Head of caudate nucleus (tissue), 42 donors: ENCODE results near the gene PIGH.
"Not testable (repeated sequence)": the region's sequence is repeated elsewhere in the genome, so short reads cannot be mapped to it uniquely, and the experiment has no call there.

ENCODE experiments used
- DNase-seq, 42 donors: peaks; one replicate each; pipeline versions ENCODE4 v3.0.0 to v3.0.0-alpha.2; 2020 to 2021; ENCODE audit warnings: mixed read lengths in 7 of 42
- intact Hi-C: fragments of 100-400 bp; cut with DNase I; formaldehyde crosslinking; loops from one replicate; pipeline ENCODE4 v1.15.0; 2022

Gene PIGH

DNA sequence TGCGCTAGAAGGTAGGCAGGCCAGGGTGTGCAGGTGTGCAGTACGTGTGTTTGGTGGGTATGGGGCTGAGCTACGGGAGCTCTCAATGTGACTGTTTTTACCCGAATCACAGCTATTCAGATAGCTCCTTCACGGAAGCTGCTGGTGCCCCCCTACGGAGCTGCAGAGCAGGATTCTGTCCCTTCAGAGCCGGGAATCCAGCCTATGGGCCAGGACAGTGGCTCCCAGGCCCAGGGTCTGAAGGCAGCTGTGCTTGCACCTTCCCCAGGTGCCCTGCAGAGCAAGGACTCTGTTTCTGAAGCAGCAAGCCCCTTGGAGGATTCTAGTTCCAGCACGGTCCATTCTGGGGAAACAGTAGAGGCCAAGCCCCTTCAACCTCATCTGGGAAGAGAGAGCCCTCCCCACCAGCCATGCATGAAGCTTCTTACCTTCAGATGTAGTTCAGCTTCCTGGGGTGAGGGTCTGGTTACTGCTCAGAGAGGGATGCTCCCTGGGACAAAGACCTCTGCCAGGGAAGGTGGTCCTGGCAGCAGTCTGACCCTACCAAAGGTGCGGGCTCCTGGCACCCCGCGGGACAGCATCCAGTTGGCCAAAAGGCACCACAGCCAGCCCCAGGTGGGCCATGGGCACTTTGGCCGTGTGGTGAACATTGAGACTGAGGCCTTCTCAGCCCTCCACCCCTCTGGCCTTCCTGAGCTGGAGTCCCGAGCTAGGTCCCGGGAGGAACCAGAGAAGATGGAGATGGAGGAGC is 37.9 kb downstream of the PIGH start:
- intact Hi-C loops, result no loop called here
- DNase-seq, result peak in 2 of 42 donors; percentile 4 to 23

DNA sequence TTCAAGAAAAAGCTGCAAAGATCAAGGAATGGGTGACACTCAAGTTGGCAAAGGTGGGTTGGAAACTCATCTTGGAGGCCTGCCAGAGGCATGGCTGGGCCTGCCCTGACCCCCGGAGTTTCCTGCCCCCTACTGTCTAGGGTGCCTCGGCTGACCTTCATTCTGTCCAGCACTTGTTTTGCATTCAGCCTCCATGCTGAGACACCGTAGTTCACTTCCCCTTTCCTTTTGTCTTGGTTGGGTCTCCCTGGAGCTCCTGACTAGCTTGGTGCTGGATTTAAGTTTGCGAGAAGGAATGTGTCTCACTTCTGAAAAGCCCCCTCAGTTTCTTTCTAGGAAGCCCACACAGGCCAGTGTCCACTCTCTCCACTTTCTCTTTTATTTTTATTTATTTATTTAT is 40.4 kb downstream of the PIGH start:
- intact Hi-C loops, result no loop called here
- DNase-seq, result peak in 2 of 42 donors; percentile 11 to 28

DNA sequence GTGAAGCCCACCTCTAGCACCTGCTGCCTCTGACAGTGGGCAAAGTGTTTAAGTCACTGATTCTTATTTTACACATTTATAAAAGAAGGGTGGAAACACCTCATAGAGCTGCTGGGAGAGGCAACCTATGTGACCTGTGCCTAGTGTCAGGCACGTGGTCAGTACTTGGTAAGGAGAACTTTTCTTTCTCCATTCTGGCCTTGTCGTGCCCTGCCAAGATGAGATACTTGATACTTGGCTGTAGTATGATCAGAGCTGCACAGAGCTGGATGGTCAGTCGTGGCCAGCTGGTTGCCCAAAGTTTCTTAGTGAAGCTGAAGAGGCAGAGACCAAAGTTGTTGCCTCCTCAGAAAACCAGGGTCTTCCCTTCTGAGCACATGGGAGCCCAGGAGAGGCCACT is 42.4 kb downstream of the PIGH start:
- intact Hi-C loops, result no loop called here
- peak in 1 of 42 donors; percentile 6 for DNase-seq

DNA sequence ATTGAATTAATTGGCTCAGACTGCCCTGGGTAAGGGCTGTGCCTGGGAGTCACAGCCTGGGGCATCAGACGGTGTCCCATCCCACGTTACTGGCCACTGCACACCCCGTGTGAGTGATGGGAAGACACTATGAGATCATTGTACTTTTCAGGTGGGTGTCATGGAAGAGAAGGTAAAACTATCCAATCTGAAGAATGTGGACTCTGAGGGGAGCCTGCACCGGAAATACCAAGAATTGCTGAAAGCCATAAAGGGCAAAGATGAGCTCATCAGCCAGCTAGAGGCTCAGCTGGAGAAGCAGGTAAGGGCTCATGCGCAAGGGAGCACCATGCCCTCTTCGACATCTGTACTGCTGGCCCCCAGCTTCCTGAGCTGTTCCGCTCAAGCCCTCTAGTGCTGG is 43.0 kb downstream of the PIGH start:
- intact Hi-C loops, result no loop called here
- peak in 1 of 42 donors; percentile 5 for DNase-seq

DNA sequence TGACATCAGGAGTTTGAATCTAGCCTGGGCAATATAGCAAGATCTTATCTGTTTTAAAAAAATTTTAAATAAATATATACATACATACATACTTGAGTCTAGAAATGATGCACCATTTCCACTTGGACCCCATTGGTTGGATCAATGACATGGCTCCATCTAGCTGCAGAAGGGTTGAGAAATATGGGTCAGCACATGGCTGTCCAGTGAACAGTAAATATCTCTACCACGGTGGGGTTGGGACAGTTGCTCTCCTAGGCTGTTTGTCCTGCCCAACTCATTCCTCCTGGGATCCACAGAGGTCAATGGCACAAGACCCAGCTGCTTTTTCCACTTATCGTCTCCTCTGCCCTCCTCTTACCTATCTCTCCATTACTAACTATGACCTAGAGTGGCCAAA is 43.4 kb downstream of the PIGH start:
- intact Hi-C loops, result no loop called here
- peak in 1 of 42 donors; percentile 8 for DNase-seq

DNA sequence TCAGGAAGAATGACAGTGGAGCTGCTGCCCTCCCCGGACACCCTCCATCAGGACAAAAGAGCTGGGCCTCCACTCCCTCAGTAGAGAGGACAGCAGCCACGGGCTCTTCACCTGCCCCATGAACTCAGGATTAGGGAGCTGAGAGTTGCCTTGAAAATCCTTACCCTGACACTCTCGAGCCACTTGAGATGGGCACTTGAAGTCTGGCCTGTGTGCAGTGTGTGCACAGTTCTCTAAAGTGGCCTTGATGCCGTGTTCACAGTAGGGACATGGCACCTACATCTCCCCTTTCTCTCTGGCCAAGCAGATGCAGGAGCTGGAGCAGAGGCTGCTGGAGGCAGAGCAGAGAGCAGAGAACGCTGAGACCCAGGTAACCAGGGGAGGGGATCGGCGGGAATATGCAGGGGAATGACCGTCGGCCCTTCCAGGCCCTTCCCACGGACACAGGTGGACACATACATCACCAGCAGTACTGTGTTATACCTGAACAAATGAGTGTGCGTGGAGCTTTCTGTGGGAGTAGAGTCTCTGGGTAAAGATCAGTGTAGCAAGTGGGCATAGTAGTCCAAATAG is 44.5 kb downstream of the PIGH start:
- no peak for DNase-seq
- intact Hi-C loops, result no loop called here

DNA sequence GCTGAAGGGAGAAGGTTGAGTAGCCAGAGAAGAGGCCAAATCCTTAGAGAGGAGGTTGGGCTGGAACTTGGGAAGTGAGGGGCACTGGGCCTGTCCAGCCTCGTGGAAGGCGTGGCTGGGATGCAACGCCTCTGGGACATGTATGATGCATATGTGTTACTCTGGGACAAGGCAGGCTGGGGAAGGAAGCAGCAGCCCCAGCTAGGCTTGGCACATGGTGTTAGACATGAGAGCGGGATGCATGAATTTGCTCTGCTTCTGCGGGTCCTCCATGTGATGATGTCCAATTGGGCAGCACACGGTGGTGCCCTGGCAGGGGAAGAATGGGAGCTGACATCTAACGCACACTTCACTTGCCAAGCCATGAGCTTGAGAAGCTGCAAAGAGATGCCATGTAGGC is 45.7 kb downstream of the PIGH start:
- intact Hi-C loops, result no loop called here
- DNase-seq, result peak in 1 of 42 donors; percentile 23

DNA sequence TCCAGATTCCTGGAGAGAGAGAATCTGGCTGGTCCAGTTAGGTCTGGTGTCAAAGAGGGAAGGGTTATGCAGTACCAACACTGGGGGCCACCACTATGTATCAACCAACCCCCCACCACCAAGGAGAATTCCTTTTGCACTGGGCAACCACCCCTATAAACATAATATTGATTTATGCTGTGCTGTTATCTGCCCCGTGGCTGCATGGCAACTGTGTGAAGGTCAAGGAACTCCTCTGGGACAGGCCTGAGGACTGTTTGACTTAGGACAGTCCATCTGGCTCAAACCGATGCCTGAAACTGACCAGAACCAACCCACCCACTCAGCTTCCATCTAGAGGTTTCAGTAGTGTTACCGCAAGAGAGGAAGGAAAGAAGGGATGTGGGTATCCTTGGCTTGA is 46.5 kb downstream of the PIGH start:
- DNase-seq, result peak in 1 of 42 donors; percentile 7
- intact Hi-C loops, result no loop called here

DNA sequence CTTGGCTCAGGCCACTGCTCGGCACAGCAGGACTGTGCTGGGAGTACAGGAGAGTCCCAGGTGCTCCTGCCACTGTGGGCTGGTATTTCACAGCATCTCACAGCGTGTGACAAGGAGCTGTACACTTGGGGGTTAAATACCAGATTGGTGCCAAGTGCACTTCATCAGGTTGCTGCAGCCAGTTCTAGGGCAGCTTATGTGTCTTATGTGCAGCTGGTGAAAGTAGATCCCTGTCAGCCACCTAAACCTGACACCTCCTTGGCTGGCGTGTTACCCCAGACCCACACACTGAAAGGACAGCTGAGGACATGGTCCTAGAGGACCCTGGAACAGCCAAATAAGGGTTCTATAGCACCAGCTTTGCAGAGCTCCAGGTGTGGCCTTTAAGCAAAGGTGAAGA is 48.1 kb downstream of the PIGH start:
- DNase-seq, result no peak
- intact Hi-C loops, result no loop called here

DNA sequence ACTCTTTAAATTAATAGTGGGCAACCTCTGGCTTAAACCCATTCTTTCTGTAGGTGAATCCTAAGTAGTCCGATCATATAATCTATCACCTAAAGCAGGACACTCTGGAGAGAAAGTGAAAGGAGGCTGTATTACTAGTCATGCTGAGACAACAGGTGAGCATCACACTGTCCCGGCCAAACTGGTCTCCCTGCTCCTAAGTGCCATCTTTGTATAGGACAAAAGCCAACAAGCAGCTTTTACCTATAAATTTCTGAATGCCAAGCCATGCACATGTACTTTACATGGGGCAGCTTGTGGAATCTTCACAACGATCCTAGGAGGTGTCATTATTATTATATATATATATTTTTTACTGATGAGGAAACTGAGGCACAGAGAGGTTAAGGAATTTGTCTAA is 48.9 kb downstream of the PIGH start:
- intact Hi-C loops, result no loop called here

DNA sequence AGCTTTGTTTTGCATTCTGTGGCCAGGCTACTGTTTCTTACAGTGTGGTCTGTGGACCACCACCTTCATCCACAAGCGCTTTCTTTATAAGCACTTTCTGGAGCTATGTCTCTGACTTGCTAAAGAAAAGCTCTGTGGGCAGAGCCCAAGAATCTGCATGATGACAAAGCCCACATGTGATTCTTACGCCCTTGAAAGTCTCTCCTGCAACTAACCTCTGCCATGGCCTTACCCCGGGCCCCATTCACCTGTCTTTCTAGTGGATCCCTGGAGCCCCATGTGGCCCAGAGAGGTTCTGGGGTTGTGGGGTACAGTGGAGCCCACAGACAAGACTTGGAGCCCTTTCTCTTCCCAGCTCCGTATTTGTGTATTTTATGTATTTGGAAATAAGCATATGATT is 50.3 kb downstream of the PIGH start:
- intact Hi-C loops, result no loop called here

More for the DNA sequence above, 48.9 kb downstream of the PIGH start:
- DNase-seq, result no peak

DNA sequence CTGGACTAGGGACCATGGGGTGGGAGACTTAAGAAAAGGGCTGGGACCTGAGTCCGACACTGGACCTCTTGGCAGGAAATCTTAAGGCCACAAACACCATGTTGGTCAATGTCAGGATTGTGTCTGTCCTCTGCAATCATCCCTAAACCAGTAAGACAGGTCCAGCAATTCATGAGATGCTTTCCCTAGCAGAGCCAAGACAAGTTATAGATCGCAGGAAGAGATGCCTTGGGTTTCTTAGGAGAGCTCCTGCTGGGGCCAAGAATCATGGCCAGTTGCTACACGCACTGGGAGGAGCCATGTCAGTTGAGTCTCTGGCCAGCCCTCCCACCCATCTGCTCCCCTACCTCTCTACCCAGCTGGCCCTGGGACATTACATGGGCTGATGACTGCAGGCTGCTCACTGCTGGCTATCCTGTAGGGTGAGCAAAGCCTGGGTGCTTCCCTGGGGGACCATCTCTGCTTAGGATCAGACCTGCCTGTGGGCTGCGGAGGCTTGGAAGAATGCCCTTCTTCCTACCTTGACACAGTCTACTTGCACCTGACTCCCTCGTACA is 52.8 kb downstream of the PIGH start:
- intact Hi-C loops, result no loop called here
- DNase-seq, result peak in 1 of 42 donors; percentile 13

More for the DNA sequence above, 50.3 kb downstream of the PIGH start:
- peak in 1 of 42 donors; percentile 2 for DNase-seq

DNA sequence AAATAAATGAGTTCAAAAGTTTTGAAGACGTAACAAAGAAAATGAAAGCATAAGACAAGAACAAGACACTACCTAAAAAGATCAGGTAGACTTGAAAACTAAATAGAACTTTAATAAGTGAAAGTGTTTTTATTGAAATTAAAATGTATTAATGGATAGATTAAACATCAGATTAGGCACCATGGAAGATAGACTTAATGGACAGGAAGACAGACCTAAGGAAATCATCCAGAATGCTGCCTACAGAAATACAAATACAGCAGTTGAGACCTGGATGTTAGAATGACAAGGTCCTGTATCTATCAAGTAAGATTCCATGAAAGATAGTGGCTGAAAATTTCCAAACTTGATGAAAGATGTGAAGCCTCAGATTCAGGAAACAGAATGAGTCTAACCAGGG is 55.5 kb downstream of the PIGH start:
- no peak for DNase-seq
- intact Hi-C loops, result no loop called here

DNA sequence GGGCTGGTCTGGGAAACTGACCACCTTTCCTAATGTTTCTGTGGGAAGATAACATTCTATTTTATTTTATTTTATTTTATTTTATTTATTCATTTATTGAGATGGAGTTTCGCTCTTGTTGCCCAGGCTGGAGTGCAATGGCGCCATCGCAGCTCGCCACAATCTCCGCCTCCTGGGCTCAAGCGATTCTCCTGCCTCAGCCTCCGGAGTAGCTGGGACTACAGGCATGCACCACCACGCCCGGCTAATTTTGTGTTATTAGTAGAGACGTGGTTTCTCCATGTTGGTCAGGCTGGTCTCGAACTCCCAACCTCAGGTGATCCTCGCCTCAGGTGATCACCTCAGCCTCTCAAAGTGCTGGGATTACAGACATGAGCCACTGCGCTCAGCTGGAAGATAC is 57.4 kb downstream of the PIGH start:
- DNase-seq, result peak in 1 of 42 donors; percentile 19
- intact Hi-C loops, result not testable (repeated sequence)

DNA sequence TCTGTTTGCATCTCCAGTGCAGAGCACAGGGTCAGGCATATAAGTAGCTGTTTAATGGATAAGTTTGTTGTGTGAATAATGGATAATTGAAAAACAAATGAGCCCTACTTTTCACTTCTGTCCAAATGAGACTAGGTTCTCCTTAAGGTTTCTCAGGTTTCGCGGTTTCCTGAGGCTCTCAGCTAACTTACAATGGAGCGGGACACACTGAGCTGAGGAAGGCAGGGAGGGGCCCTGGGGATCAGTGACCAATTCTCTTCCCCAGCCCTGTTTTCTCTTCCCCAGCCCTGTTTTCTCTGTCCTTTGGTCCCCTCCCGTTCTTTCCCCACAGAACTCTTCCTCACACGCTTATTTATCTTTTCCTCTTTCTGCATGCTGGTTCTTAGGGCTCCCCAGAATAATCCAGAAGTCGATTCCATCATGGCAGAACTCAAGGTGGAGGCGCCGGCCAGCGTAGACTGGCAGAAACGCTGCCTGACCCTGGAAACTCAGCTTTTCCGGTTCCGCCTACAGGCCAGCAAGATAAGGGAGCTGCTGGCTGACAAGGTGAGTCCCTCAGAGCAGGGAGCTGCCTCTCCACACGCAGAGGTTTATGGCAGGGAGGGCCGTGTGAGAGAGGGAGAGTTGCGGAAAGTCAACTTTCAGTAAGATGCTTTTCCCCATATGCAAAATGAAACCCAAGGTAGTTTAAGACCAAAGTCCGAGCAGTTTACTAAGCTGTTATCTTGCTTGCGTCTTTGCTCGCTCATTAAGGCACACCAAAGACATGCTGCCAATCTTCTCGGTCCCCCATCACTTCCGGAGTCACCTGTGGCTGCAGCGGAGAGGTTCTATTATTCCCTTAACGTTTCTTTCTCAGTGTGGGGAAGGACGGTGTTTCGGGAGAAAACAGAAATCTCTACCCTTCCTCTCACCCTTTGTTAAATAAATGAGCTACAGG is 58.4 kb downstream of the PIGH start:
- DNase-seq, result peak in 1 of 42 donors; percentile 23
- intact Hi-C loops, result no loop called here
